Ishikawa (cell line): ENCODE measurements around the gene TPH2.

Experiments used
- CEBPB ChIP-seq: IDR thresholded peaks from 2 replicates; pipeline ENCODE4 v1.6.1; 2012
- CREB1 ChIP-seq: IDR thresholded peaks from 2 replicates; pipeline ENCODE4 v1.6.1; 2012; ENCODE audit warnings: low read depth
- EGR1 ChIP-seq: IDR thresholded peaks from 2 replicates; pipeline ENCODE4 v1.6.1; 2012
- EP300 ChIP-seq: IDR thresholded peaks from 2 replicates; pipeline ENCODE4 v1.6.1; 2012; ENCODE audit warnings: borderline replicate concordance
- FOXM1 ChIP-seq: IDR thresholded peaks from 2 replicates; pipeline ENCODE4 v1.6.1; 2012; ENCODE audit warnings: low read depth, borderline replicate concordance
- NFIC ChIP-seq: IDR thresholded peaks from 2 replicates; pipeline ENCODE4 v1.6.1; 2012
- RAD21 ChIP-seq: IDR thresholded peaks from 2 replicates; pipeline ENCODE4 v1.6.1; 2012; ENCODE audit warnings: low read depth
- TAF1 ChIP-seq: IDR thresholded peaks from 2 replicates; pipeline ENCODE4 v1.6.1; 2012; ENCODE audit warnings: low read depth, mild to moderate bottlenecking
- TCF12 ChIP-seq: IDR thresholded peaks from 2 replicates; pipeline ENCODE4 v1.6.1; 2012; ENCODE audit warnings: low read depth
- TEAD4 ChIP-seq: IDR thresholded peaks from 2 replicates; pipeline ENCODE4 v1.6.1; 2012
- YY1 ChIP-seq: IDR thresholded peaks from 2 replicates; pipeline ENCODE4 v1.6.1; 2012; ENCODE audit warnings: low read depth
- ZBTB7A ChIP-seq: IDR thresholded peaks from 2 replicates; pipeline ENCODE4 v1.6.1; 2012; ENCODE audit warnings: low read depth
- TF ChIP-seq, protein P1 (sequence below): IDR thresholded peaks from 2 replicates; pipeline ENCODE4 v1.6.1; 2012
- TF ChIP-seq, protein P2 (sequence below): IDR thresholded peaks from 2 replicates; pipeline ENCODE4 v1.6.1; 2012; ENCODE audit warnings: low read depth, mild to moderate bottlenecking
- TF ChIP-seq, protein P3 (sequence below): IDR thresholded peaks from 2 replicates; pipeline ENCODE4 v1.6.1; 2012

Gene TPH2

DNA sequence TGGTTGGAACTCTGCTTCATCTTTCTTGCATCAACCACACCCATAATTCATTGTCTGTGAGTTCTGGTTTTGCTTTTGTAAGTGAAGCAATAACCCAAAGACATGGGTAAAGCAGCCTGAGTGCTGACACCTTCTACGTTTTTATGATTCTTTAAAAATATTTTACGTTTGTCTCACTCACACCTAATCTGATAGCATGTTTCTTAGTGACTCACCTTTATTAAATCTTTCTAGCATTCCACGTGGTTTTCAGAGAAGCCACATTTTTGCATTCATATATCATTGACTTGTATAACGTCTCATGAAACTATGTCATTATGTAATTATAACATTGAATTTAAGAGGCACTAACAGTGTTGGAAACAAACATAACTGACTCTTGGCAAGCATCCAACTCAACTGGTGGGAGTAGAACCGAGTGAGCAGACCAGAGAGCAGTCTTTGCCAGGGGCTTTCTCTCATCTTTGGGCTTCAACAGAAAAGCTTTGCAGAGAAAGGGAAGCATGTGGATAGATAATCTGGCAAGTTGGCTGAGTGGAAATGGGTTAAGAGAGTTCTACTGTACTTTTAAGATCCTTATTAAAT is 118.8 kb downstream of the TPH2 start:
- TF ChIP-seq YY1 = no peak
- TF ChIP-seq ZBTB7A = no peak
- peak; percentile 89 for TF ChIP-seq NFIC
- TF ChIP-seq CEBPB = peak; percentile 25; the same call in 1 of the 2 replicates
- TF ChIP-seq FOXM1 = peak; percentile 46; the same call in 1 of the 2 replicates
- TF ChIP-seq EP300 = peak; percentile 67; the same call in 1 of the 2 replicates
- TF ChIP-seq TEAD4 = peak; percentile 74
- TF ChIP-seq, protein P1, sequence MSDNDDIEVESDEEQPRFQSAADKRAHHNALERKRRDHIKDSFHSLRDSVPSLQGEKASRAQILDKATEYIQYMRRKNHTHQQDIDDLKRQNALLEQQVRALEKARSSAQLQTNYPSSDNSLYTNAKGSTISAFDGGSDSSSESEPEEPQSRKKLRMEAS = peak; percentile 50

DNA sequence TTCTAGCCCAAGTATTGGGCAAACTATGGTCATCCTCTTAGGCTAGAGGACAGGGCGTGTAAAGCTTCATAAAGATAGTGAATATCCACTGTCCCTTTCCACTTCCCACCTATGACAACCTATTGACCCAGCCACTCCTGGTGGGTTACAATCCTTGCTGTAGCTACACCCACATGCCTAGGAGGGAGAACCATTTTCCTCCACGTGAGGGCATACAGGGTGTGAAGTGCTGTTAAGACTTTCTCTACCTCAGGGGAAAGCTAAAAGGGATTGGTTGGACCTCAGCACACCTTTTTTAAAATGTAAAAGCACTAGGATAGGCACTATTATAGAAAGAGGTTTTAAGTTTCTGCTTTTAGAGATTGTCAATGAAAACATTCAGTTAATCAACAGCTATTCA is 124.4 kb downstream of the TPH2 start:
- no peak for TF ChIP-seq EGR1
- TF ChIP-seq YY1 = no peak
- no peak for TF ChIP-seq EP300
- TF ChIP-seq TAF1 = no peak
- TF ChIP-seq TCF12 = no peak
- no peak for TF ChIP-seq RAD21
- TF ChIP-seq, protein P2, sequence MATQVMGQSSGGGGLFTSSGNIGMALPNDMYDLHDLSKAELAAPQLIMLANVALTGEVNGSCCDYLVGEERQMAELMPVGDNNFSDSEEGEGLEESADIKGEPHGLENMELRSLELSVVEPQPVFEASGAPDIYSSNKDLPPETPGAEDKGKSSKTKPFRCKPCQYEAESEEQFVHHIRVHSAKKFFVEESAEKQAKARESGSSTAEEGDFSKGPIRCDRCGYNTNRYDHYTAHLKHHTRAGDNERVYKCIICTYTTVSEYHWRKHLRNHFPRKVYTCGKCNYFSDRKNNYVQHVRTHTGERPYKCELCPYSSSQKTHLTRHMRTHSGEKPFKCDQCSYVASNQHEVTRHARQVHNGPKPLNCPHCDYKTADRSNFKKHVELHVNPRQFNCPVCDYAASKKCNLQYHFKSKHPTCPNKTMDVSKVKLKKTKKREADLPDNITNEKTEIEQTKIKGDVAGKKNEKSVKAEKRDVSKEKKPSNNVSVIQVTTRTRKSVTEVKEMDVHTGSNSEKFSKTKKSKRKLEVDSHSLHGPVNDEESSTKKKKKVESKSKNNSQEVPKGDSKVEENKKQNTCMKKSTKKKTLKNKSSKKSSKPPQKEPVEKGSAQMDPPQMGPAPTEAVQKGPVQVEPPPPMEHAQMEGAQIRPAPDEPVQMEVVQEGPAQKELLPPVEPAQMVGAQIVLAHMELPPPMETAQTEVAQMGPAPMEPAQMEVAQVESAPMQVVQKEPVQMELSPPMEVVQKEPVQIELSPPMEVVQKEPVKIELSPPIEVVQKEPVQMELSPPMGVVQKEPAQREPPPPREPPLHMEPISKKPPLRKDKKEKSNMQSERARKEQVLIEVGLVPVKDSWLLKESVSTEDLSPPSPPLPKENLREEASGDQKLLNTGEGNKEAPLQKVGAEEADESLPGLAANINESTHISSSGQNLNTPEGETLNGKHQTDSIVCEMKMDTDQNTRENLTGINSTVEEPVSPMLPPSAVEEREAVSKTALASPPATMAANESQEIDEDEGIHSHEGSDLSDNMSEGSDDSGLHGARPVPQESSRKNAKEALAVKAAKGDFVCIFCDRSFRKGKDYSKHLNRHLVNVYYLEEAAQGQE = no peak
- no peak for TF ChIP-seq NFIC
- TF ChIP-seq, protein P3, sequence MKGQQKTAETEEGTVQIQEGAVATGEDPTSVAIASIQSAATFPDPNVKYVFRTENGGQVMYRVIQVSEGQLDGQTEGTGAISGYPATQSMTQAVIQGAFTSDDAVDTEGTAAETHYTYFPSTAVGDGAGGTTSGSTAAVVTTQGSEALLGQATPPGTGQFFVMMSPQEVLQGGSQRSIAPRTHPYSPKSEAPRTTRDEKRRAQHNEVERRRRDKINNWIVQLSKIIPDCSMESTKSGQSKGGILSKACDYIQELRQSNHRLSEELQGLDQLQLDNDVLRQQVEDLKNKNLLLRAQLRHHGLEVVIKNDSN = no peak
- no peak for TF ChIP-seq CREB1
- TF ChIP-seq CEBPB = no peak
- no peak for TF ChIP-seq TEAD4
- TF ChIP-seq FOXM1 = no peak
- TF ChIP-seq, protein P1 = no peak
- no peak for TF ChIP-seq ZBTB7A

DNA sequence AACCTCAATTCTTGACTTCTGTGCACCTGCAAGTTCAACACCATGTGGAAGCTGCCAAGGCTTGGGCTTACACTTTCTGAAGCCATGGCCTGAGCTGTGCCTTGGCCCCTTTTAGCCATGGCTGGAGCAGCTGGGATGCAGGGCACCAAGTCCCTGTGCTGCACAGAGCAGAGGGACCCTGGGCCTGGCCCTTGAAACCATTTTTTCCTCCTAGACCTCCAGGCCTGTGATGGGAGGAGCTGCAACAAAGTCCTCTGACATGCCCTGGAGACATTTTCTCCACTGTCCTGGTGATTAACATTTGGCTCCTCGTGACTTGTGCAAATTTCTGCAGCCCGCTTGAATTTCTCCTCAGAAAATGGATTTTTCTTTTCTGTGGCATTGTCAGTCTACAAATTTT is 132.4 kb downstream of the TPH2 start:
- TF ChIP-seq NFIC (no peak), RAD21 (no peak), TCF12 (no peak), EP300 (no peak), ZBTB7A (no peak), EGR1 (no peak), CEBPB (no peak), TEAD4 (no peak), YY1 (no peak), TAF1 (no peak), CREB1 (no peak)
- TF ChIP-seq, protein P1 = no peak
- TF ChIP-seq, protein P3 = no peak
- TF ChIP-seq, protein P2 = no peak

DNA sequence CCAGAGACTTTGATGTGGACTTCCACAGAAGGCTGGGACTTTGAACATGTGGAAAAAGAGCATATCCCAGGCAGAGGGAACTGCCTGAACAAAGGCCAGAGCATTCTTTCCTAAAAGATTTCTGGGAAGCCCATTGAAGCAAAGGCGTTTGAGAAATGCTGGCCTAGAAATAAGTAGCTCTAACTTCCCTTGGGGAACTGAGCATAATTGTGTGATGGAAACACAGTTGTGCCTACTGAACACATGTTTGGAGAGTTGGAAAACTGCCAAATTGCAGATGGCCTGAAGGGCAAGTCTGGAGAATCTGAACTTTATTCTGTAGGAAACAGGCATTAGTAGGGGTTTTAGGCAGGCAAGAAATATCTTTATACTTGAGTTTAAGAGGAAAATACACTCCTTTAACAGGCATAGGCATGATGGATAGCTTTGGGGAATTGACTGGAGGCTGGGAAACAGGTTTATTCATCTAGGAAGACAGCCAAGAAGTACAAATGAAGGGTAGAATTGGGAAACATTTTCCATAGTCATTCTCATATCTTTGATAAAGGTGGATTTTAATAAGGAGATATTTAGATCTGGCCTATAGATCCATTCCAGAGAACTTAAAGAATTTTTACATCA is 134.1 kb downstream of the TPH2 start:
- peak; percentile 50 for TF ChIP-seq NFIC
- 0 out of 2 replicates have a peak, but pooled peaks have one; percentile 21 for TF ChIP-seq CEBPB
- no peak for TF ChIP-seq RAD21

DNA sequence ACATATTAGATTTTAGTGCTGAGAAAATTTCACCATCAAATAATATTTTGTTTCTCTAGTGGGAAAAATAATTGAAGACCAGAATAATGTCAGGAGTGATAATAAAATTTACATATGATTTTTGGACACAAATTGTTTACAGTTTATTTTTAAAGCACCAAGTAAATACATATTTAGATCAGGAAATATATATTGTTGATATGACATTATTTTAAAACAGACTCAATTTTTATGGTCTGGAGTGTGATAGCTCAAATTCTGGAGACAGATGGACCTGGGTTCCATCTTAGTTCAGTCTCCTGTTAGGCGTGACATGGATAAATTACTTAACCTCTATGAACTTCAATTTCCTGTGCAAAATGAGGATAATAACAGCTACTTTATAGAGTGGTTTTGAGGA is 135.4 kb downstream of the TPH2 start:
- TF ChIP-seq NFIC = no peak
- TF ChIP-seq, protein P1 = no peak
- TF ChIP-seq, protein P3 = no peak
- no peak for TF ChIP-seq EGR1
- TF ChIP-seq CEBPB = no peak
- TF ChIP-seq ZBTB7A = no peak
- no peak for TF ChIP-seq EP300
- no peak for TF ChIP-seq CREB1
- no peak for TF ChIP-seq FOXM1
- TF ChIP-seq TCF12 = no peak
- TF ChIP-seq TEAD4 = no peak
- TF ChIP-seq, protein P2 = no peak
